ENCODE results near the gene DHDDS. TPM values are rescaled to one million over a fixed set of nuclear protein-coding genes. Genes with fewer than 3 reads are reported as not detected.

The DHDDS gene
- total and polyA plus RNA-seq, 2 of the 13 experiments (the other 11 are each of a cell fraction or from before 2014, with no cell fraction given), result 18.9 to 28.3 TPM

GRCh38 chr1:26431979-26432695 lies at the start of gene DHDDS (continued):
- TF ChIP-seq KIAA2018 (CRISPR knock-in tag; IDR thresholded peaks at IDR 0.05; ENCODE audit: borderline replicate concordance) (no peak), ZSCAN9 (CRISPR knock-in tag; IDR thresholded peaks at IDR 0.05; ENCODE audit: borderline replicate concordance) (peak; percentile 93), NFAT5 (CRISPR knock-in tag; IDR thresholded peaks at IDR 0.05) (peak; percentile 97), ZNF207 (IDR thresholded peaks at IDR 0.05; ENCODE audit: borderline replicate concordance) (no peak), NBN (conservative IDR thresholded peaks at IDR 0.05) (no peak), MTF1 (CRISPR knock-in tag; IDR thresholded peaks at IDR 0.05) (0 out of 2 replicates have a peak, but pooled peaks have one; percentile 53), PTBP1 (IDR thresholded peaks at IDR 0.05; ENCODE audit: low read depth, low read length, poor library complexity, severe bottlenecking) (no peak), TARDBP (CRISPR knock-in tag; IDR thresholded peaks at IDR 0.05) (peak; percentile 95)
- TF ChIP-seq, protein P1, sequence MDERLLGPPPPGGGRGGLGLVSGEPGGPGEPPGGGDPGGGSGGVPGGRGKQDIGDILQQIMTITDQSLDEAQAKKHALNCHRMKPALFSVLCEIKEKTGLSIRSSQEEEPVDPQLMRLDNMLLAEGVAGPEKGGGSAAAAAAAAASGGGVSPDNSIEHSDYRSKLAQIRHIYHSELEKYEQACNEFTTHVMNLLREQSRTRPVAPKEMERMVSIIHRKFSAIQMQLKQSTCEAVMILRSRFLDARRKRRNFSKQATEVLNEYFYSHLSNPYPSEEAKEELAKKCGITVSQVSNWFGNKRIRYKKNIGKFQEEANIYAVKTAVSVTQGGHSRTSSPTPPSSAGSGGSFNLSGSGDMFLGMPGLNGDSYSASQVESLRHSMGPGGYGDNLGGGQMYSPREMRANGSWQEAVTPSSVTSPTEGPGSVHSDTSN (CRISPR knock-in tag; IDR thresholded peaks at IDR 0.05), result peak; percentile 55
